ENCODE data around the gene MTA1.

DNA sequence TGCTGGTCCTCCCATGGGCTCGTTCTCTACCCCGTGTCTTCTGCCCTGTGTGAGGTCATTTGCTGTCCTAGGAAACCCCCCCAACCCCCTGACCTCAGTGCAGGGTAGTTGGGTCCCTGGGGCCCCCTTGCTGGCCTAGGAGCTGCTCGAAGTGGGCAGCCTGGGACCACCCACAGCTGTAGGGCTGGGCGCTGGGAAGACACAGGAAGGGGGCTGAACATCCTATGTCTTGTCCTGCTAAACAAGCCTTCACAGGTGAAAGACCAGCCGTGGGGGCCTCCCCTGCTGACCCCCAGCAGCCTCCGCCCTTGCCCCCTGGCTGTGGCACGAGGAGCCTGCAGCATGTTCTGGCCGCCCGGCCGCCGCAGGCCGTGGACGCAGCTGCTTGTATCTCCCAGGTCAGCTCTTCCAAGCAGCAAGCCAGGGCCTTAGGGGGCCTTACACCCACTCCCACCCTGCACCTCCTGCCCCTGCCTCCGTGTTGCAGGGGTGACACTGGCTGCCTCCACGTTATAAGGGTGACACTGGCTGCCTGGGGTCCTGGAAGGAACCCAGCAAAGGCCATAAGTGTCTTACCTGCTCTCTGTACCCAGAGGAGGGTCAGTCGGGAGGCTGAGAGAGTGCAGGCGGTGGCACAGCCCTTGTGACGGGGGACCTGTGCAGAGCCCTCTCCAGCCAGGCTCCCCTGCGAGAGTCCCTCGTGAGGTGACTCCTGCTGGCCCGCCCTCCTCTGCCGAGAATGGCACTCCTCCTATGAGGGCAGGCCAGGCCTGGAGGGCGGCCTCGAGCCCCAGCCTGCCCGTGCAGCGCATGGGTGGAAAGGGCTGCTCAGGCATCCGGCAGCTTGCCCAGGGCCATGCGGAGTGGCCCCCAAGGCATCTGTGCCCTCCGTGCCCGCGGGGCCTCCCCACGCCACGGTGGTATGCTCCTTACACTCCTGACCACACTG lies 32.8 kb upstream of the MTA1 start:
- TF ChIP-seq, protein P1, sequence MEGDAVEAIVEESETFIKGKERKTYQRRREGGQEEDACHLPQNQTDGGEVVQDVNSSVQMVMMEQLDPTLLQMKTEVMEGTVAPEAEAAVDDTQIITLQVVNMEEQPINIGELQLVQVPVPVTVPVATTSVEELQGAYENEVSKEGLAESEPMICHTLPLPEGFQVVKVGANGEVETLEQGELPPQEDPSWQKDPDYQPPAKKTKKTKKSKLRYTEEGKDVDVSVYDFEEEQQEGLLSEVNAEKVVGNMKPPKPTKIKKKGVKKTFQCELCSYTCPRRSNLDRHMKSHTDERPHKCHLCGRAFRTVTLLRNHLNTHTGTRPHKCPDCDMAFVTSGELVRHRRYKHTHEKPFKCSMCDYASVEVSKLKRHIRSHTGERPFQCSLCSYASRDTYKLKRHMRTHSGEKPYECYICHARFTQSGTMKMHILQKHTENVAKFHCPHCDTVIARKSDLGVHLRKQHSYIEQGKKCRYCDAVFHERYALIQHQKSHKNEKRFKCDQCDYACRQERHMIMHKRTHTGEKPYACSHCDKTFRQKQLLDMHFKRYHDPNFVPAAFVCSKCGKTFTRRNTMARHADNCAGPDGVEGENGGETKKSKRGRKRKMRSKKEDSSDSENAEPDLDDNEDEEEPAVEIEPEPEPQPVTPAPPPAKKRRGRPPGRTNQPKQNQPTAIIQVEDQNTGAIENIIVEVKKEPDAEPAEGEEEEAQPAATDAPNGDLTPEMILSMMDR (IDR thresholded peaks at IDR 0.05; ENCODE audit: low read depth, low read length, missing input control), result no peak
- TF ChIP-seq, protein P2, sequence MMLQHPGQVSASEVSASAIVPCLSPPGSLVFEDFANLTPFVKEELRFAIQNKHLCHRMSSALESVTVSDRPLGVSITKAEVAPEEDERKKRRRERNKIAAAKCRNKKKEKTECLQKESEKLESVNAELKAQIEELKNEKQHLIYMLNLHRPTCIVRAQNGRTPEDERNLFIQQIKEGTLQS (IDR thresholded peaks at IDR 0.05), result no peak
- TF ChIP-seq YY1 (IDR thresholded peaks at IDR 0.05) (no peak), RAD21 (IDR thresholded peaks at IDR 0.05) (no peak), TAF1 (conservative IDR thresholded peaks at IDR 0.05) (no peak), SP1 (IDR thresholded peaks at IDR 0.05) (no peak), EGR1 (IDR thresholded peaks at IDR 0.05; ENCODE audit: low read depth in 2 of 2) (no peak)
- TF ChIP-seq, protein P3, sequence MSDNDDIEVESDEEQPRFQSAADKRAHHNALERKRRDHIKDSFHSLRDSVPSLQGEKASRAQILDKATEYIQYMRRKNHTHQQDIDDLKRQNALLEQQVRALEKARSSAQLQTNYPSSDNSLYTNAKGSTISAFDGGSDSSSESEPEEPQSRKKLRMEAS (IDR thresholded peaks at IDR 0.05), result no peak
- TF ChIP-seq, protein P4, sequence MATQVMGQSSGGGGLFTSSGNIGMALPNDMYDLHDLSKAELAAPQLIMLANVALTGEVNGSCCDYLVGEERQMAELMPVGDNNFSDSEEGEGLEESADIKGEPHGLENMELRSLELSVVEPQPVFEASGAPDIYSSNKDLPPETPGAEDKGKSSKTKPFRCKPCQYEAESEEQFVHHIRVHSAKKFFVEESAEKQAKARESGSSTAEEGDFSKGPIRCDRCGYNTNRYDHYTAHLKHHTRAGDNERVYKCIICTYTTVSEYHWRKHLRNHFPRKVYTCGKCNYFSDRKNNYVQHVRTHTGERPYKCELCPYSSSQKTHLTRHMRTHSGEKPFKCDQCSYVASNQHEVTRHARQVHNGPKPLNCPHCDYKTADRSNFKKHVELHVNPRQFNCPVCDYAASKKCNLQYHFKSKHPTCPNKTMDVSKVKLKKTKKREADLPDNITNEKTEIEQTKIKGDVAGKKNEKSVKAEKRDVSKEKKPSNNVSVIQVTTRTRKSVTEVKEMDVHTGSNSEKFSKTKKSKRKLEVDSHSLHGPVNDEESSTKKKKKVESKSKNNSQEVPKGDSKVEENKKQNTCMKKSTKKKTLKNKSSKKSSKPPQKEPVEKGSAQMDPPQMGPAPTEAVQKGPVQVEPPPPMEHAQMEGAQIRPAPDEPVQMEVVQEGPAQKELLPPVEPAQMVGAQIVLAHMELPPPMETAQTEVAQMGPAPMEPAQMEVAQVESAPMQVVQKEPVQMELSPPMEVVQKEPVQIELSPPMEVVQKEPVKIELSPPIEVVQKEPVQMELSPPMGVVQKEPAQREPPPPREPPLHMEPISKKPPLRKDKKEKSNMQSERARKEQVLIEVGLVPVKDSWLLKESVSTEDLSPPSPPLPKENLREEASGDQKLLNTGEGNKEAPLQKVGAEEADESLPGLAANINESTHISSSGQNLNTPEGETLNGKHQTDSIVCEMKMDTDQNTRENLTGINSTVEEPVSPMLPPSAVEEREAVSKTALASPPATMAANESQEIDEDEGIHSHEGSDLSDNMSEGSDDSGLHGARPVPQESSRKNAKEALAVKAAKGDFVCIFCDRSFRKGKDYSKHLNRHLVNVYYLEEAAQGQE (IDR thresholded peaks at IDR 0.05), result no peak
- TF ChIP-seq, protein P5, sequence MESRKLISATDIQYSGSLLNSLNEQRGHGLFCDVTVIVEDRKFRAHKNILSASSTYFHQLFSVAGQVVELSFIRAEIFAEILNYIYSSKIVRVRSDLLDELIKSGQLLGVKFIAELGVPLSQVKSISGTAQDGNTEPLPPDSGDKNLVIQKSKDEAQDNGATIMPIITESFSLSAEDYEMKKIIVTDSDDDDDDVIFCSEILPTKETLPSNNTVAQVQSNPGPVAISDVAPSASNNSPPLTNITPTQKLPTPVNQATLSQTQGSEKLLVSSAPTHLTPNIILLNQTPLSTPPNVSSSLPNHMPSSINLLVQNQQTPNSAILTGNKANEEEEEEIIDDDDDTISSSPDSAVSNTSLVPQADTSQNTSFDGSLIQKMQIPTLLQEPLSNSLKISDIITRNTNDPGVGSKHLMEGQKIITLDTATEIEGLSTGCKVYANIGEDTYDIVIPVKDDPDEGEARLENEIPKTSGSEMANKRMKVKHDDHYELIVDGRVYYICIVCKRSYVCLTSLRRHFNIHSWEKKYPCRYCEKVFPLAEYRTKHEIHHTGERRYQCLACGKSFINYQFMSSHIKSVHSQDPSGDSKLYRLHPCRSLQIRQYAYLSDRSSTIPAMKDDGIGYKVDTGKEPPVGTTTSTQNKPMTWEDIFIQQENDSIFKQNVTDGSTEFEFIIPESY (IDR thresholded peaks at IDR 0.05), result no peak
